GM12873 (cell line): ENCODE data around the gene PTPRD.

Experiments
- CTCF ChIP-seq: IDR thresholded peaks from 2 replicates; pipeline ENCODE4 v1.5.1; 2012; ENCODE audit warnings: low read depth, mild to moderate bottlenecking, moderate library complexity, low read length, control low read depth; ENCODE audit not compliant: insufficient read depth; ENCODE audit errors: missing control alignments

The PTPRD gene

DNA sequence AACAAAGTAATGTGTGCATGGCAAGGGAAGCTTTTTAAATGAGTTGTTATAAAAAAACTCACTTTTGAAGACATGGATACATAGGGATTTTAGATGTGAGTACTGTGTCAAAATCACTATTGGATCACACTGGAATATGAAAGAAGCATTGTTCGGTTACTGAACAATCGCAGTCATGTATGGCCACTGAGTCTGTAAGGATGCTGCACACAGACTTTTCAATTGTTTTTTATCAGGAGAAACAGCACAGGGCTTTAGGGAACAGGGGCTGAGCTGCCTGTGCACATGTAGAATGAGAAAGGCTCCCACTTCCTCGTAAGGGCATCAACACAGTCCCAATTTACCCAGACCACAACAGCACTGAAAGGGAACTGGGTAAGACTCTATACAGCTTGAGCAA lies 1479.3 kb downstream of the PTPRD start:
- no peak for TF ChIP-seq CTCF

- TF ChIP-seq CTCF = no peak
Measured at GRCh38 chr9:9124616-9125015, 1488.2 kb downstream of the PTPRD start.

- no peak for TF ChIP-seq CTCF
Measured at GRCh38 chr9:9122230-9122875, 1490.4 kb downstream of the PTPRD start.

GRCh38 chr9:9117866-9118265 lies 1494.9 kb downstream of the PTPRD start:
- no peak for TF ChIP-seq CTCF

- no peak for TF ChIP-seq CTCF
Measured at GRCh38 chr9:9112001-9112720, 1500.6 kb downstream of the PTPRD start.

DNA sequence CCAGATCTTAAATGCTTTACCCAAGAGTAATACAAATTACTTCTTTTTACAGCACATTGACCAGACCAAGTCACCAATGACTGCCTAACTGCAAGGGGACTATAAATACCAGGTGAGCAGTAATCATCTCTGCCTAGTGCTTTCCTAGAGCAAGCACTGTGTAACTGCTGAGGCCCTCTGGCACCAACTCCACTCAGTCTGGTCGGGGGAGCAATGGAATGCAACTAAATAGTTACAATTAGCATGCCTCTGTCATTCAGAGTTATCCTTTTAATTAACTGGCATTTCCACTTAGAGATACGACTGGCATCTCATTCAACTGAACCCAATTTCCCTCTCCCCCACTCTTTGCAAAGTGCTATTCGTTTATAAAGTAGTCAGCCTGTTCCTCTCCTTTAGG lies 1504.2 kb downstream of the PTPRD start:
- TF ChIP-seq CTCF = no peak

DNA sequence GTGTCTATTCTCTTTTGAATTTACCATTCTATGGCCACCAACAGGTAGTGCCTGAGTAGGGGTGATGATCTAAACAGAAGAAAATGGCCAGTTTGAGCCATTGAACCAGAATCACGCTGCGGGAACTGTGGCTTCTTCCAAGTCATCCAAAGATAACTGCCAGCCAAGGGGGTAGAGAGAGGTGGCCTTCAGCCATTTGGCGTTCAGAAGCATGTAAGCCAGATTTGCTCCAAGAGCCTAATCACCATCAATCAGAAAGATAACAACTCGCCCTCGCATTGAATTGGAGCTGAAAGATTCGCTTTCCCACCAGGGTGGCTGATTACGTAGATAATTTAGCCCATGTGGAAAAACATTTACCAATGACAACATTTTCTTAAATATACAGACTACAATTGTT lies 1510.5 kb downstream of the PTPRD start:
- TF ChIP-seq CTCF = no peak
